ENCODE results near the gene SCGB1A1.

The SCGB1A1 gene

GRCh38 chr11:62420882-62421281, 2.0 kb downstream of the SCGB1A1 start:
- TF ChIP-seq POLR2A (IDR thresholded peaks at IDR 0.05; ENCODE audit: low read length) (no peak), GATA1 (IDR thresholded peaks at IDR 0.05; ENCODE audit: low read depth, low read length) (no peak)
- no peak for DNase-seq

GRCh38 chr11:62421996-62422395, 3.2 kb downstream of the SCGB1A1 start:
- TF ChIP-seq GATA1 (IDR thresholded peaks at IDR 0.05; ENCODE audit: low read depth, low read length) (no peak), POLR2A (IDR thresholded peaks at IDR 0.05; ENCODE audit: low read length) (no peak)
- DNase-seq: no peak

GRCh38 chr11:62423012-62423411, 4.2 kb downstream of the SCGB1A1 start:
- TF ChIP-seq GATA1 (IDR thresholded peaks at IDR 0.05; ENCODE audit: low read depth, low read length) (no peak), POLR2A (IDR thresholded peaks at IDR 0.05; ENCODE audit: low read length) (no peak)
- DNase-seq: no peak

GRCh38 chr11:62427630-62428233, 8.9 kb downstream of the SCGB1A1 start:
- TF ChIP-seq POLR2A (IDR thresholded peaks at IDR 0.05; ENCODE audit: low read length) (no peak), GATA1 (IDR thresholded peaks at IDR 0.05; ENCODE audit: low read depth, low read length) (no peak)
- peak; percentile 46 to 74 for DNase-seq

- TF ChIP-seq GATA1 (IDR thresholded peaks at IDR 0.05; ENCODE audit: low read depth, low read length) (no peak), POLR2A (IDR thresholded peaks at IDR 0.05; ENCODE audit: low read length) (no peak)
These were observed 10.2 kb downstream of the SCGB1A1 start for GRCh38 chr11:62428871-62429560.

GRCh38 chr11:62430425-62430824, 11.6 kb downstream of the SCGB1A1 start:
- no peak for DNase-seq
- TF ChIP-seq POLR2A (IDR thresholded peaks at IDR 0.05; ENCODE audit: low read length) (no peak), GATA1 (IDR thresholded peaks at IDR 0.05; ENCODE audit: low read depth, low read length) (no peak)

More at GRCh38 chr11:62428871-62429560, 10.2 kb downstream of the SCGB1A1 start:
- no peak for DNase-seq

- no peak for DNase-seq
- no peak for TF ChIP-seq GATA1 (IDR thresholded peaks at IDR 0.05; ENCODE audit: low read depth, low read length)
- TF ChIP-seq POLR2A (IDR thresholded peaks at IDR 0.05; ENCODE audit: low read length): no peak
These were observed 12.5 kb downstream of the SCGB1A1 start for GRCh38 chr11:62431171-62431901.

- no peak for DNase-seq
- TF ChIP-seq GATA1 (IDR thresholded peaks at IDR 0.05; ENCODE audit: low read depth, low read length): no peak
- TF ChIP-seq POLR2A (IDR thresholded peaks at IDR 0.05; ENCODE audit: low read length): no peak
These were observed 13.9 kb downstream of the SCGB1A1 start for GRCh38 chr11:62432695-62433094.

GRCh38 chr11:62433141-62433903, 14.5 kb downstream of the SCGB1A1 start:
- no peak for TF ChIP-seq GATA1 (IDR thresholded peaks at IDR 0.05; ENCODE audit: low read depth, low read length)
- TF ChIP-seq POLR2A (IDR thresholded peaks at IDR 0.05; ENCODE audit: low read length): no peak
- no peak for DNase-seq

GRCh38 chr11:62433904-62434276, 15.1 kb downstream of the SCGB1A1 start:
- no peak for TF ChIP-seq POLR2A (IDR thresholded peaks at IDR 0.05; ENCODE audit: low read length)
- no peak for TF ChIP-seq GATA1 (IDR thresholded peaks at IDR 0.05; ENCODE audit: low read depth, low read length)
- no peak for DNase-seq

GRCh38 chr11:62435846-62436660, 17.2 kb downstream of the SCGB1A1 start:
- no peak for TF ChIP-seq POLR2A (IDR thresholded peaks at IDR 0.05; ENCODE audit: low read length)
- no peak for TF ChIP-seq GATA1 (IDR thresholded peaks at IDR 0.05; ENCODE audit: low read depth, low read length)
- DNase-seq: peak in 1 of 2 experiments; percentile 53

GRCh38 chr11:62437616-62438015, 18.8 kb downstream of the SCGB1A1 start:
- no peak for DNase-seq
- TF ChIP-seq GATA1 (IDR thresholded peaks at IDR 0.05; ENCODE audit: low read depth, low read length) (no peak), POLR2A (IDR thresholded peaks at IDR 0.05; ENCODE audit: low read length) (no peak)

GRCh38 chr11:62438641-62439040, 19.8 kb downstream of the SCGB1A1 start:
- DNase-seq: no peak

More at GRCh38 chr11:62438641-62439040, 19.8 kb downstream of the SCGB1A1 start:
- TF ChIP-seq GATA1 (IDR thresholded peaks at IDR 0.05; ENCODE audit: low read depth, low read length) (no peak), POLR2A (IDR thresholded peaks at IDR 0.05; ENCODE audit: low read length) (no peak)
